ENCODE results near the gene SLC29A3.

- TF ChIP-seq CTCF (IDR thresholded peaks at IDR 0.05) (no peak), POLR2A (IDR thresholded peaks at IDR 0.05) (no peak)
These were observed 62.6 kb downstream of the SLC29A3 start for GRCh38 chr10:71381611-71382010.
